Duodenal mucosa (tissue), 2 donors: ENCODE results near the gene STRN3.
"Not testable (repeated sequence)": the region's sequence is repeated elsewhere in the genome, so short reads cannot be mapped to it uniquely, and the experiment has no call there.

Source experiments
- H3K27ac ChIP-seq: one replicate; pipeline ENCODE4 v1.7.0; 2013; ENCODE audit warnings: low read depth, low read length
- H3K27me3 ChIP-seq, 2 donors: one replicate each; pipeline ENCODE4 v1.7.0; 2013; ENCODE audit warnings: low read length in 2 of 2, control low read depth in 1 of 2; ENCODE audit not compliant: insufficient read depth in 2 of 2, control insufficient read depth in 1 of 2
- H3K36me3 ChIP-seq, 2 donors: one replicate each; pipeline ENCODE4 v1.7.0; 2013; ENCODE audit warnings: low read length in 2 of 2, control low read depth in 1 of 2; ENCODE audit not compliant: insufficient read depth in 2 of 2, control insufficient read depth in 1 of 2
- H3K4me1 ChIP-seq, 2 donors: one replicate each; pipeline ENCODE4 v1.7.0; 2013; ENCODE audit warnings: low read length in 2 of 2, control low read depth in 1 of 2; ENCODE audit not compliant: insufficient read depth in 2 of 2, control insufficient read depth in 1 of 2
- H3K4me3 ChIP-seq, 2 donors: one replicate each; pipeline ENCODE4 v1.7.0; 2013; ENCODE audit warnings: low read length in 2 of 2, low read depth in 1 of 2
- H3K9ac ChIP-seq, 2 donors: one replicate each; pipeline ENCODE4 v1.7.0; 2013; ENCODE audit warnings: low read length in 2 of 2, low read depth in 1 of 2
- H3K9me3 ChIP-seq, 2 donors: one replicate each; pipeline ENCODE4 v1.7.0; 2013; ENCODE audit warnings: low read length in 2 of 2, control low read depth in 1 of 2; ENCODE audit not compliant: control insufficient read depth in 1 of 2

The STRN3 gene

GRCh38 chr14:30990770-30991169 is 35.4 kb downstream of the STRN3 start:
- Histone ChIP-seq H3K9ac (no peak overlapping the region), H3K4me1 (peaks cover 18 to 19% of the 10 kb centered on the region in 2 donors), H3K27ac (no peak overlapping the region), H3K9me3 (no peaks in the 10 kb centered on the region), H3K27me3 (no peaks in the 10 kb centered on the region), H3K4me3 (no peak overlapping the region), H3K36me3 (no peaks in the 10 kb centered on the region)

GRCh38 chr14:30988509-30988908 is 37.7 kb downstream of the STRN3 start:
- H3K9me3 ChIP-seq = no peaks in the 10 kb centered on the region
- peaks cover 13 to 16% of the 10 kb centered on the region in 2 donors for H3K4me1 ChIP-seq
- H3K36me3 ChIP-seq = no peaks in the 10 kb centered on the region
- no peak overlapping the region for H3K9ac ChIP-seq
- no peak overlapping the region for H3K4me3 ChIP-seq
- no peak overlapping the region for H3K27ac ChIP-seq
- H3K27me3 ChIP-seq = no peaks in the 10 kb centered on the region

- Histone ChIP-seq H3K9ac (no peak overlapping the region), H3K36me3 (no peaks in the 10 kb centered on the region), H3K4me3 (no peak overlapping the region), H3K9me3 (no peaks in the 10 kb centered on the region), H3K27ac (no peak overlapping the region), H3K27me3 (no peaks in the 10 kb centered on the region), H3K4me1 (peaks cover 6 to 9% of the 10 kb centered on the region in 2 donors)
Measured at GRCh38 chr14:30985796-30986195, 40.4 kb downstream of the STRN3 start.

GRCh38 chr14:30983858-30984257 is 42.3 kb downstream of the STRN3 start:
- H3K27me3 ChIP-seq = no peaks in the 10 kb centered on the region

GRCh38 chr14:30982533-30982932 is 43.6 kb downstream of the STRN3 start:
- H3K27me3 ChIP-seq = no peaks in the 10 kb centered on the region
- H3K4me3 ChIP-seq = no peak overlapping the region
- H3K27ac ChIP-seq = no peak overlapping the region
- H3K9me3 ChIP-seq = no peaks in the 10 kb centered on the region
- H3K9ac ChIP-seq = no peak overlapping the region
- H3K36me3 ChIP-seq = no peaks in the 10 kb centered on the region
- no peaks in the 10 kb centered on the region for H3K4me1 ChIP-seq

More at GRCh38 chr14:30983858-30984257, 42.3 kb downstream of the STRN3 start:
- no peak overlapping the region for H3K27ac ChIP-seq
- no peaks in the 10 kb centered on the region for H3K36me3 ChIP-seq
- H3K9ac ChIP-seq = no peak overlapping the region
- H3K4me1 ChIP-seq = peaks cover 3 to 6% of the 10 kb centered on the region in 2 donors
- no peaks in the 10 kb centered on the region for H3K9me3 ChIP-seq
- H3K4me3 ChIP-seq = no peak overlapping the region

- Histone ChIP-seq H3K27ac (no peak overlapping the region), H3K36me3 (no peaks in the 10 kb centered on the region), H3K4me3 (no peak overlapping the region), H3K4me1 (no peaks in the 10 kb centered on the region), H3K27me3 (no peaks in the 10 kb centered on the region), H3K9ac (no peak overlapping the region), H3K9me3 (no peaks in the 10 kb centered on the region)
Measured at GRCh38 chr14:30980980-30981379, 45.2 kb downstream of the STRN3 start.

GRCh38 chr14:30980106-30980704 is 46.0 kb downstream of the STRN3 start:
- H3K9me3 ChIP-seq, H3K27me3 ChIP-seq, H3K4me1 ChIP-seq, H3K9ac ChIP-seq, H3K4me3 ChIP-seq, H3K36me3 ChIP-seq, H3K27ac ChIP-seq: not testable (repeated sequence)

GRCh38 chr14:30977752-30978151 is 48.4 kb downstream of the STRN3 start:
- H3K27ac ChIP-seq = no peak overlapping the region
- no peaks in the 10 kb centered on the region for H3K27me3 ChIP-seq
- no peaks in the 10 kb centered on the region for H3K9me3 ChIP-seq
- H3K4me3 ChIP-seq = no peak overlapping the region
- no peak overlapping the region for H3K9ac ChIP-seq
- H3K36me3 ChIP-seq = no peaks in the 10 kb centered on the region
- H3K4me1 ChIP-seq = peaks cover 0 to 7% of the 10 kb centered on the region in 2 donors

- no peaks in the 10 kb centered on the region for H3K9me3 ChIP-seq
- H3K27me3 ChIP-seq = no peaks in the 10 kb centered on the region
- H3K4me3 ChIP-seq = no peak overlapping the region
- H3K9ac ChIP-seq = no peak overlapping the region
- H3K27ac ChIP-seq = no peak overlapping the region
- H3K36me3 ChIP-seq = no peaks in the 10 kb centered on the region
- H3K4me1 ChIP-seq = peaks cover 0 to 7% of the 10 kb centered on the region in 2 donors
Measured at GRCh38 chr14:30974628-30975027, 51.6 kb downstream of the STRN3 start.

- H3K9ac ChIP-seq = no peak overlapping the region
- no peaks in the 10 kb centered on the region for H3K9me3 ChIP-seq
- H3K27ac ChIP-seq = no peak overlapping the region
- H3K4me1 ChIP-seq = peaks cover 0 to 7% of the 10 kb centered on the region in 2 donors
- H3K27me3 ChIP-seq = no peaks in the 10 kb centered on the region
- no peaks in the 10 kb centered on the region for H3K36me3 ChIP-seq
- no peak overlapping the region for H3K4me3 ChIP-seq
Measured at GRCh38 chr14:30972882-30973582, 53.1 kb downstream of the STRN3 start.
